ENCODE results near the gene ZNF566.

- no peak for TF ChIP-seq ZNF274 (IDR thresholded peaks at IDR 0.05; ENCODE audit: low read length)
- TF ChIP-seq ZNF274 (tag by site-specific recombination; IDR thresholded peaks at IDR 0.05; ENCODE audit: borderline replicate concordance): no peak
- TF ChIP-seq, protein P1, sequence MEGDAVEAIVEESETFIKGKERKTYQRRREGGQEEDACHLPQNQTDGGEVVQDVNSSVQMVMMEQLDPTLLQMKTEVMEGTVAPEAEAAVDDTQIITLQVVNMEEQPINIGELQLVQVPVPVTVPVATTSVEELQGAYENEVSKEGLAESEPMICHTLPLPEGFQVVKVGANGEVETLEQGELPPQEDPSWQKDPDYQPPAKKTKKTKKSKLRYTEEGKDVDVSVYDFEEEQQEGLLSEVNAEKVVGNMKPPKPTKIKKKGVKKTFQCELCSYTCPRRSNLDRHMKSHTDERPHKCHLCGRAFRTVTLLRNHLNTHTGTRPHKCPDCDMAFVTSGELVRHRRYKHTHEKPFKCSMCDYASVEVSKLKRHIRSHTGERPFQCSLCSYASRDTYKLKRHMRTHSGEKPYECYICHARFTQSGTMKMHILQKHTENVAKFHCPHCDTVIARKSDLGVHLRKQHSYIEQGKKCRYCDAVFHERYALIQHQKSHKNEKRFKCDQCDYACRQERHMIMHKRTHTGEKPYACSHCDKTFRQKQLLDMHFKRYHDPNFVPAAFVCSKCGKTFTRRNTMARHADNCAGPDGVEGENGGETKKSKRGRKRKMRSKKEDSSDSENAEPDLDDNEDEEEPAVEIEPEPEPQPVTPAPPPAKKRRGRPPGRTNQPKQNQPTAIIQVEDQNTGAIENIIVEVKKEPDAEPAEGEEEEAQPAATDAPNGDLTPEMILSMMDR (tag by site-specific recombination; IDR thresholded peaks at IDR 0.05): no peak
- TF ChIP-seq ZFP69B (tag by site-specific recombination; IDR thresholded peaks at IDR 0.05): no peak
- TF ChIP-seq ZNF776 (tag by site-specific recombination; IDR thresholded peaks at IDR 0.05; ENCODE audit: borderline replicate concordance): no peak
- TF ChIP-seq YY1 (tag by site-specific recombination; IDR thresholded peaks at IDR 0.05): no peak
- no peak for TF ChIP-seq ZNF473 (tag by site-specific recombination; IDR thresholded peaks at IDR 0.05)
- no peak for TF ChIP-seq RBAK (tag by site-specific recombination; IDR thresholded peaks at IDR 0.05)
- TF ChIP-seq ZIC2 (tag by site-specific recombination; IDR thresholded peaks at IDR 0.05): no peak
- no peak for TF ChIP-seq ZNF792 (tag by site-specific recombination; IDR thresholded peaks at IDR 0.05)
- TF ChIP-seq REPIN1 (tag by site-specific recombination; IDR thresholded peaks at IDR 0.05; ENCODE audit: low read depth): no peak
- TF ChIP-seq ZNF549 (tag by site-specific recombination; IDR thresholded peaks at IDR 0.05): no peak
- no peak for TF ChIP-seq ZNF214 (tag by site-specific recombination; IDR thresholded peaks at IDR 0.05; ENCODE audit: borderline replicate concordance)
- TF ChIP-seq MEIS1 (CRISPR knock-in tag; IDR thresholded peaks at IDR 0.05; ENCODE audit: borderline replicate concordance): no peak
- no peak for TF ChIP-seq PATZ1 (tag by site-specific recombination; IDR thresholded peaks at IDR 0.05)
These were observed 5.7 kb downstream of the ZNF566 start for GRCh38 chr19:36483653-36484052.
